Kidney (tissue), 14 donors: ENCODE results near the gene IFFO2. TPM values are rescaled to one million over a fixed set of nuclear protein-coding genes. Genes with fewer than 3 reads are reported as not detected.

ENCODE experiments used
- DNase-seq, 5 donors: peaks; one replicate each; pipeline ENCODE4 v3.0.0-alpha.2; 2013 to 2020
- FAIRE-seq: peaks from 2 replicates; lab custom pipeline; 2012; peaks lifted over from hg19 to GRCh38; lab: Jason Lieb, UNC
- H3K27ac ChIP-seq, 2 donors: one replicate each; pipeline ENCODE4 v1.7.0; 2013; ENCODE audit warnings: low read depth in 2 of 2, low read length in 2 of 2, inconsistent platforms in 1 of 2
- H3K27me3 ChIP-seq: one replicate; pipeline ENCODE4 v1.7.1; 2013; ENCODE audit warnings: low read length, inconsistent platforms; ENCODE audit not compliant: control insufficient read depth, insufficient read depth
- H3K36me3 ChIP-seq, 3 donors: one replicate each; pipeline versions ENCODE4 v1.7.0 to v1.7.1; 2013; ENCODE audit warnings: low read length in 3 of 3, control low read depth in 1 of 3, inconsistent platforms in 1 of 3; ENCODE audit not compliant: insufficient read depth in 3 of 3, control insufficient read depth in 2 of 3
- H3K4me1 ChIP-seq, 3 donors: one replicate each; pipeline versions ENCODE4 v1.7.0 to v1.7.1; 2013; ENCODE audit warnings: low read length in 3 of 3, inconsistent platforms in 1 of 3, low read depth in 1 of 3; ENCODE audit not compliant: control insufficient read depth in 2 of 3, insufficient read depth in 2 of 3
- H3K4me3 ChIP-seq, 3 donors: one replicate each; pipeline versions ENCODE4 v1.7.0 to v1.8.1; 2013; ENCODE audit warnings: low read length in 3 of 3, control low read depth in 1 of 3, inconsistent platforms in 1 of 3
- H3K9ac ChIP-seq, 3 donors: one replicate each; pipeline versions ENCODE4 v1.7.0 to v1.7.1; 2013; ENCODE audit warnings: low read length in 3 of 3, control low read depth in 1 of 3, inconsistent platforms in 1 of 3
- H3K9me3 ChIP-seq, 3 donors: one replicate each; pipeline versions ENCODE4 v1.7.0 to v1.7.1; 2013; ENCODE audit warnings: low read length in 3 of 3, control low read depth in 1 of 3, inconsistent platforms in 1 of 3; ENCODE audit not compliant: control insufficient read depth in 2 of 3, insufficient read depth in 1 of 3
- intact Hi-C: fragments of 100-400 bp; cut with DNase I; formaldehyde crosslinking; loops from one replicate; pipeline ENCODE4 v1.11.1; 2022
- polyA plus RNA-seq: library from polyadenylated mRNA; stranded (reverse); fragments of 350-450 nt; fragmentation: Illumina TruSeq; extraction: RNeasy Lipid Tissue Mini Kit (QIAGEN cat#74804); gene quantifications from one replicate; pipeline ENCODE4 v1.2.3, GENCODE V29; 2014; ENCODE audit warnings: low read depth, low replicate concordance; ENCODE audit not compliant: insufficient read depth
- total RNA-seq: library from RNA; stranded (reverse); fragmentation: NEBNext Ultra II Directional; extraction: Animal tissue kit (Norgen Biotek cat#: 25700); gene quantifications from one replicate; pipeline ENCODE4 v1.2.1, GENCODE V29; 2021
- TF ChIP-seq, protein P1 (sequence below): IDR thresholded peaks from 3 replicates; pipeline ENCODE4 v1.5.1; 2012; ENCODE audit warnings: mild to moderate bottlenecking, moderate library complexity, borderline replicate concordance; ENCODE audit not compliant: insufficient read depth; ENCODE audit errors: extremely low read depth
- donor health status: control.
- donor health status: control.
- donor health status: control.
- donor health status: control.
- donor health status: control.
- donor health status: DM: yes; HTN: yes; CAD: no.
- donor health status: Normal renal cell carcinoma (clear cell type).

Gene IFFO2
- total and polyA plus RNA-seq, 2 donors from 2014 or later, result 7.5 to 23.1 TPM

DNA sequence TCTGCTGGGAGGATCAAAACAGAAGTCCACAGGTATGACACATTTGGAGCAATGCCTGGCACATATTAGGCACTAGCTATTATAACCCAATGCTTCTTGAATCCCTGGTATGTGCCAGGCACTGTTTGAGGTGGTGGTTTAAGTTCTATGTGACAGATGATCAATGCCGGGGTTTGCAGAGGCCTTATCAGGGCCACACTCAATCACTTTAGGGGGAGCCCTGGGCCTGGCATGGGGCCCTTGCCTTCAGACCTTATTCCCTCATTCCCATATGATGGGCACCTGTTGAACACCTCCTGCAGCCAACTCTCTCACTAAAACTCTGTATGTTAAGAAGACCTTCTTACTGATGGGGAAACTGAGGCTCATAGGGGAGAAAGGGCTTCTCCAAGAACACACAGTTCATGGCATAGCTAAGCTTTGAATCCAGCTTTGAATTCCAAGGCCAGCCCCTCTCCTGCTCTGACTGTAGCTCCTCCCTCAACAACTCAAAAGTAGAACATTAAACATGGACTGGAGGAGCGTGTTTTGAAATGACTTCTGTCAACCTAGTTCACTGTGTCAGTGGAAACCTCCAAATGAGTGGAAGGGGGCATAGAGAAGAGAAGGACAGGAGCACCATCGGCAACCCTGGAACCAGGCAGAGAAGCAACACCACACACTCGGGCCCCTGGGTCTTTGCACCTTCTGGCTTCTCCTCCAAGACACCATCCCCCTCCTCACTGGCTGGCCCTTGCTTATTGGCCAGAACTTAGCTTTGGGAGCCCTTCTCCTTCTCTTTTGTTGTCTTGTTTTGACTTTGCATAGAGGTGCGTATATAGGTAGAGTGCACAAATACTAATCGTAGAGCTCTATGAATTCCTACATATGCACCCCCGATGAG is 6.6 kb upstream of the IFFO2 start:
- H3K4me3 ChIP-seq, result no peak overlapping the region
- intact Hi-C loops, result no loop called here
- FAIRE-seq (no peak), DNase-seq (peak in 2 of 5 donors; percentile 19 to 25)
- no peaks in the 10 kb centered on the region for H3K9me3 ChIP-seq
- TF ChIP-seq, protein P1, sequence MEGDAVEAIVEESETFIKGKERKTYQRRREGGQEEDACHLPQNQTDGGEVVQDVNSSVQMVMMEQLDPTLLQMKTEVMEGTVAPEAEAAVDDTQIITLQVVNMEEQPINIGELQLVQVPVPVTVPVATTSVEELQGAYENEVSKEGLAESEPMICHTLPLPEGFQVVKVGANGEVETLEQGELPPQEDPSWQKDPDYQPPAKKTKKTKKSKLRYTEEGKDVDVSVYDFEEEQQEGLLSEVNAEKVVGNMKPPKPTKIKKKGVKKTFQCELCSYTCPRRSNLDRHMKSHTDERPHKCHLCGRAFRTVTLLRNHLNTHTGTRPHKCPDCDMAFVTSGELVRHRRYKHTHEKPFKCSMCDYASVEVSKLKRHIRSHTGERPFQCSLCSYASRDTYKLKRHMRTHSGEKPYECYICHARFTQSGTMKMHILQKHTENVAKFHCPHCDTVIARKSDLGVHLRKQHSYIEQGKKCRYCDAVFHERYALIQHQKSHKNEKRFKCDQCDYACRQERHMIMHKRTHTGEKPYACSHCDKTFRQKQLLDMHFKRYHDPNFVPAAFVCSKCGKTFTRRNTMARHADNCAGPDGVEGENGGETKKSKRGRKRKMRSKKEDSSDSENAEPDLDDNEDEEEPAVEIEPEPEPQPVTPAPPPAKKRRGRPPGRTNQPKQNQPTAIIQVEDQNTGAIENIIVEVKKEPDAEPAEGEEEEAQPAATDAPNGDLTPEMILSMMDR, result no peak
- H3K27ac ChIP-seq, result peak overlapping the region in 1 of 2 donors; percentile 32
- peaks cover 0 to 6% (median 4%) of the 10 kb centered on the region in 3 donors for H3K4me1 ChIP-seq
- no peaks in the 10 kb centered on the region for H3K27me3 ChIP-seq
- H3K9ac ChIP-seq, result no peak overlapping the region
- no peaks in the 10 kb centered on the region for H3K36me3 ChIP-seq

DNA sequence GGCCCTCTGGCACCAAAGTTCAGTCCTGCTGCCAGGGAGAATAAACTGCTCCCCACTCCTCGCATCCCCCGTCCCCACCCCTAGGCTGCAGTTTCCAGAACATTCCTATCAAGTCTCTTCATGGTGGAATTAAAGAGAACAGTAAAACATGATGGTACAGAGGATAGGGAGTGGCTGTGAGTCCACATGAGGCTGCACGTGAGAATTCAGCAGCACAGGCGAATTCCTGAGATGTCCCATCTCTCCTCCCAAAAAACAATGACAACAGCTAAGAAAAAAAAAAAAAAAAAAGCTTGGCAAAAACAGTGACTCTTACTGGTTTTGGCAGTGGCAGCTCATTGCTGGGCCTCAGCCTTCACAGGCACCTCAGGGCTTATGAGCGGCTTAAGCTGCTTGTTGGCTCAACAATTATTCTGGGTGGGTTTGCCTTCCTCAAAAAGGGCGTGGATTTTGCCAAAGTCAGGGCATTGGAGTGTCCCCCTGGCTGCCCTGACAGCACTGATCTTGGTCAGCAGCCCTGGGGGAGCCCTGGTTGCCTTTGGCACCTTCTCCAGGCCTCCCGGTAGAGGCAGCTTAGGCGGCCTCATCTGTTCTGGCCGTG is 5.7 kb upstream of the IFFO2 start:
- TF ChIP-seq, protein P1, result no peak
- Histone ChIP-seq H3K9me3 (no peaks in the 10 kb centered on the region), H3K4me3 (no peak overlapping the region), H3K27ac (no peak overlapping the region), H3K9ac (no peak overlapping the region), H3K27me3 (no peaks in the 10 kb centered on the region), H3K36me3 (no peaks in the 10 kb centered on the region), H3K4me1 (peaks cover 0 to 6% (median 6%) of the 10 kb centered on the region in 3 donors)
- no peak for FAIRE-seq
- intact Hi-C loops, result no loop called here
- DNase-seq, result peak in 2 of 5 donors; percentile 36 to 60

DNA sequence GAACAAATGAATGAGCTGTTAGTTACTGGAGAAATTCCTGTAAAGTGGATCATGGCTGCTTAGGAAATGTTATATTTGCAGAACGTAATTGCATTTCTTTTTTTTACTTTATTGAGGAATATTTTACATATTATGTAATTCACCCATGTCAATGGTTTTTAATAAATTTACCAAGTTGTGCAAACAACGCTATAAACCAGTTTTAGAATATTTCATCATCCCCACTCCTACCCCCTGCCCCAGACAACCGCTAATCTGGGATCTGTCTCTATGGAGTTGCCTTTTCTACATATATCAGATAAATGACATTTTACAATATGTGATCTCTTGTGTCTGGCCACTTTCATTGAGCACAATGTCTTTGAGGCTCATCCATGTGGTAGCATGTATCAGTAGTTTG is 4.3 kb upstream of the IFFO2 start:
- Histone ChIP-seq H3K4me1 (peaks cover 0 to 10% (median 6%) of the 10 kb centered on the region in 3 donors), H3K9ac (no peak overlapping the region), H3K27ac (no peak overlapping the region), H3K36me3 (no peaks in the 10 kb centered on the region), H3K9me3 (no peaks in the 10 kb centered on the region), H3K27me3 (no peaks in the 10 kb centered on the region), H3K4me3 (no peak overlapping the region)
- DNase-seq (peak in 1 of 5 donors; percentile 6), FAIRE-seq (no peak)
- TF ChIP-seq, protein P1, result no peak
- intact Hi-C loops, result no loop called here
